EL (cell line): Measurements from ENCODE around the gene PRICKLE3.

Source experiments
- DNase-seq: peaks from one replicate; pipeline ENCODE4 v3.0.0-alpha.2; 2016

Gene PRICKLE3

GRCh38 chrX:49204709-49205108 lies 18.5 kb upstream of the PRICKLE3 start:
- DNase-seq: no peak

GRCh38 chrX:49204017-49204416 lies 17.8 kb upstream of the PRICKLE3 start:
- DNase-seq: no peak

GRCh38 chrX:49203536-49203935 lies 17.4 kb upstream of the PRICKLE3 start:
- no peak for DNase-seq

GRCh38 chrX:49202022-49202421 lies 15.8 kb upstream of the PRICKLE3 start:
- no peak for DNase-seq

- peak; percentile 81 for DNase-seq
These were observed 14.0 kb upstream of the PRICKLE3 start, which contains the start of gene SYP for GRCh38 chrX:49199906-49200771. Gene SYP, minus strand, starts transcription at chrX:49200193. Its CDS starts 7 bp downstream, at chrX:49200186.

GRCh38 chrX:49199315-49199595 lies 13.1 kb upstream of the PRICKLE3 start:
- DNase-seq: no peak

GRCh38 chrX:49198540-49199314 lies 12.6 kb upstream of the PRICKLE3 start:
- no peak for DNase-seq

GRCh38 chrX:49197543-49198087 lies 11.4 kb upstream of the PRICKLE3 start:
- DNase-seq: no peak

- DNase-seq: no peak
These were observed 7.4 kb upstream of the PRICKLE3 start for GRCh38 chrX:49193542-49193964.

GRCh38 chrX:49192722-49193328 lies 6.7 kb upstream of the PRICKLE3 start:
- DNase-seq: no peak

- no peak for DNase-seq
These were observed 5.4 kb upstream of the PRICKLE3 start for GRCh38 chrX:49191574-49192011.

- DNase-seq: peak; percentile 97
These were observed 4.8 kb upstream of the PRICKLE3 start for GRCh38 chrX:49190821-49191573.

GRCh38 chrX:49189606-49190005 lies 3.4 kb upstream of the PRICKLE3 start:
- no peak for DNase-seq

- no peak for DNase-seq
These were observed 2.4 kb upstream of the PRICKLE3 start for GRCh38 chrX:49188468-49189076.

- DNase-seq: no peak
These were observed 1.4 kb upstream of the PRICKLE3 start for GRCh38 chrX:49187526-49187925.

- DNase-seq: no peak
These were observed 838 bp upstream of the PRICKLE3 start for GRCh38 chrX:49187028-49187394.

- DNase-seq: peak; percentile 91
These were observed 1.6 kb downstream of the PRICKLE3 start for GRCh38 chrX:49184294-49185281.

- no peak for DNase-seq
These were observed 2.4 kb downstream of the PRICKLE3 start for GRCh38 chrX:49183701-49184281.

- no peak for DNase-seq
These were observed 6.8 kb downstream of the PRICKLE3 start for GRCh38 chrX:49179358-49179757.

GRCh38 chrX:49178537-49178936 lies 7.6 kb downstream of the PRICKLE3 start:
- DNase-seq: no peak
